Natural killer cell treated with Interleukin-12 subunit alpha and Interleukin-12 subunit beta and Interleukin-15 and Interleukin-18, amount 100 ng/mL, for 72 hours (primary cell): ENCODE data around the gene ODF2L. TPM values are rescaled to one million over a fixed set of nuclear protein-coding genes. Genes with fewer than 3 reads are reported as not detected.

Experiments used
- ATAC-seq, 2 donors: fragments of 150-1000 bp; cut with Tn5 transposase in 1 of 2; sonication (Bioruptor Pico), chemical (Tn5 transposase) in 1 of 2; 2 replicates each; pipeline ENCODE4 v1.10.0; 2021
- DNase-seq: peaks from one replicate; pipeline ENCODE4 v3.0.0; 2022; ENCODE audit warnings: low spot score
- H3K27ac Mint-ChIP-seq, 2 donors: 1 replicate in 1 of 2; 2 replicates in 1 of 2; pipeline ENCODE4 v1.8.0; 2022; ENCODE audit warnings: mixed read lengths in 2 of 2, mild to moderate bottlenecking in 1 of 2, moderate library complexity in 1 of 2
- H3K27me3 Mint-ChIP-seq, 2 donors: 1 replicate in 1 of 2; 2 replicates in 1 of 2; pipeline ENCODE4 v1.8.0; 2022; ENCODE audit warnings: mixed read lengths in 2 of 2
- H3K36me3 Mint-ChIP-seq: one replicate; pipeline ENCODE4 v1.8.0; 2022; ENCODE audit warnings: mixed read lengths
- H3K4me1 Mint-ChIP-seq, 2 donors: 1 replicate in 1 of 2; 2 replicates in 1 of 2; pipeline ENCODE4 v1.8.0; 2022; ENCODE audit warnings: low read depth in 2 of 2, mixed read lengths in 2 of 2, mild to moderate bottlenecking in 1 of 2
- H3K4me3 Mint-ChIP-seq: one replicate; pipeline ENCODE4 v1.8.0; 2022; ENCODE audit warnings: mixed read lengths
- H3K9me3 Mint-ChIP-seq: 2 replicates; pipeline ENCODE4 v1.8.0; 2022; ENCODE audit warnings: mixed read lengths
- total RNA-seq, 2 donors: library from RNA; stranded (reverse); gene quantifications; one replicate each; pipeline ENCODE4 v1.2.3, GENCODE V29; 2022

ODF2L gene
- total RNA-seq, 2 donors from 2014 or later: 35.4 to 36.6 TPM

DNA sequence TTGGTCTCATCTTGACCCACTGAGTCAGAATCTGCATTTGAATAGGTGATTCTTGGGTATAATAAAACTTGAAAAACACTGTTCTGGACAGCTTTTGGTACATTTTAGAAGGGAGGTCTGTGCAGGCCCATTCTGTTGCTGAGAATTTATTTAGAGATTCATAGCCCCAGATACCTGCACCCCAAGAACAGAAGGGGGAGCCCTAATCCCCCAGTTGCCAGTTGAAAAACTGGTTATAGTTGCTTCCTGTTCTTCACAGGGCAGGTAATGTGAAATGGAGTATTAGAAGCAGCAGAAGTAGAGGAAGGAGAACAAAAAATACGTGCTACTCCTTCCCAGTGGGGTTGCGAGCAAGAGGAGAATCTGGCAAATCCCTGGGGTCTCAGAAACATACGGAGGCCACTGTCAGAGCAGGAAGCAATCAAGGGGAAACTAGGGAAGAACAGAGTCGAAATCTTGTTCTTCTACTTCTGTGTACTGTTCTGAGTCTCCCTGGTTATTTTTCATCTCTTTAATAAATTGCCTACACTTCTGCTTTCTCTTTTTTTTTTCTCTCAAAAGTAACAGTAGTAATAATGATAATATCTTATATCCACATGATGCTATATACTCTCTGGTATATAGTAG, 23.3 kb upstream of the ODF2L start:
- H3K27me3 Mint-ChIP-seq: peaks cover 8% of the 10 kb centered on the region in 2 donors
- H3K4me3 Mint-ChIP-seq: no peak overlapping the region
- ATAC-seq (peak; percentile 70 to 82), DNase-seq (no peak)
- peaks cover 5 to 7% of the 10 kb centered on the region in 2 donors for H3K4me1 Mint-ChIP-seq
- no peaks in the 10 kb centered on the region for H3K9me3 Mint-ChIP-seq
- peak overlapping the region in 1 of 2 donors; percentile 79 for H3K27ac Mint-ChIP-seq
- no peaks in the 10 kb centered on the region for H3K36me3 Mint-ChIP-seq

DNA sequence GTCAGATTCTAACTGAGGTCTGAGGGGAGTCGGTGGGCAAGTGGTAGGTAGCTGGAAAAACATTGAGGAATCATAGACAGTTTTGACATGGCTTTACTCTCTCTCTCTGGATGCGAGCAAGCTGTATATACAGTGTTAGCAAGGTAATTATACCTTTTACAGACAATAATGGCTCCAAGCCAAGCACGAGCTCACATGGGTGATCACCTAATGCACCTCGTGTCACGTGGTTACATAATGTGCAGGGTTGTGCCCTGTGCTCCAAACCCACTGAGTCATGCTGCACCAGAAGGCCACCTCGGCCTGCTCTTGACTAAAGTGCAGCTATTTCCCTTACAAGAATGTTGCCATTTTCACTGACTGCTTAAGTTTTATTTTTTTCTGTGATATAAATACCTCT, 20.2 kb upstream of the ODF2L start:
- peaks cover 5 to 7% of the 10 kb centered on the region in 2 donors for H3K4me1 Mint-ChIP-seq
- ATAC-seq (no peak), DNase-seq (no peak)
- H3K27ac Mint-ChIP-seq: peak overlapping the region in 1 of 2 donors; percentile 25
- H3K4me3 Mint-ChIP-seq: no peak overlapping the region
- peaks cover 0 to 3% of the 10 kb centered on the region in 2 donors for H3K27me3 Mint-ChIP-seq
- no peaks in the 10 kb centered on the region for H3K36me3 Mint-ChIP-seq
- H3K9me3 Mint-ChIP-seq: no peaks in the 10 kb centered on the region

DNA sequence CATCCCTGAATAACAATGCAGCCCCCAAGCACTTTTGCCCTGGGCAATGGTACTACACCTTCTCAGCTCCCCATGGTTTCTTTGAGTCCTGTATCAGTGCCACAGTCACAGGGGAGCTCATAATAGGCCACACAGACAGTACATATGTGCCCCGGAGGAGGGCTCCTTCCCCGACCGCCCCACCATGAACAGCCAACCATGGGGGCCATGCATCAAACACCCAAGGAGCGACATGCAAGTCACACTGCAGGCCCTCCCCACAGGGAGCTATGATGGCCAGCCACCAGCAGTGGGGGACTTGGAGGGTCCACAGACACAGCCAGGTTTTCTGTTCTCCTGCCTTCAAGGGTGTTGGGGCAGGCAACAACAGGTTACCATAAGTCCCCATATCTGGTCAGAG, 14.8 kb upstream of the ODF2L start:
- ATAC-seq: no peak
- Mint-ChIP-seq H3K36me3 (no peaks in the 10 kb centered on the region), H3K4me3 (no peak overlapping the region), H3K27ac (no peak overlapping the region), H3K4me1 (no peaks in the 10 kb centered on the region), H3K27me3 (peaks cover 5 to 8% of the 10 kb centered on the region in 2 donors), H3K9me3 (no peaks in the 10 kb centered on the region)
- DNase-seq: no peak

DNA sequence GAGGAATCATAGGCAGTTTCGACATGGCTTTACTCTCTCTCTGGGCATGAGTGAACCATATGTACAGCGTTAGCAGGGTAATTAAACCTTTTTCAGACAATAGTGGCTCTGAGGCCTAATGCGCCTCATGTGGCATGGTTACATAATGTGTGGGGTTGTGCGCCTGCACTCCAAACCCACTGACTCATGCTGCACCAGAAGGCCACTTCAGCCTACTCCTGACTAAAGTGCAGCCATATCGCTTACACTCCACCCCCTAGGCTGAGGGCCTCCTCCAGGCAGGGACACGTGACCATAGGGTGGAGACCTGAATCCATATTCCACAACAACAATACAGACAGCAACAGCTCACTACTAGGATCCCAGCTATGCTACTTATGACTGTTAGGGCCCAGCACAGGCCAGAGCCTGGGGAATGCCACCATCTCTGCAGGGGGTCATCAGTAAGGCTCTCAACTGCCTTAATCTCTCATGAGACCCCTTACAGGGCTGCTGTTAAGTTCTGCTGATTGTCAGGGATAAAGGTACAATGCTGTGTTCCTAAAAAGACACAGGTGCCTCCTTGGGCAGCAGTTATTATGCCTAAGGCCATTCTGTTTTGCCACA, 13.4 kb upstream of the ODF2L start:
- peak in 1 of 2 donors; percentile 21 for ATAC-seq
- no peak overlapping the region for H3K27ac Mint-ChIP-seq

GRCh38 chr1:86396498-86396890, 371 bp upstream of the ODF2L start:
- no peaks in the 10 kb centered on the region for H3K36me3 Mint-ChIP-seq
- H3K4me3 Mint-ChIP-seq: peak overlapping the region; percentile 92
- peak in 1 of 2 donors; percentile 4 for ATAC-seq
- H3K4me1 Mint-ChIP-seq: peaks cover 14 to 19% of the 10 kb centered on the region in 2 donors
- no peak for DNase-seq
- H3K27ac Mint-ChIP-seq: peak overlapping the region; percentile 89 to 91
- H3K27me3 Mint-ChIP-seq: peaks cover 0 to 2% of the 10 kb centered on the region in 2 donors
- no peaks in the 10 kb centered on the region for H3K9me3 Mint-ChIP-seq

More for the DNA sequence above, 13.4 kb upstream of the ODF2L start:
- no peak for DNase-seq
- Mint-ChIP-seq H3K4me3 (no peak overlapping the region), H3K36me3 (no peaks in the 10 kb centered on the region), H3K4me1 (no peaks in the 10 kb centered on the region), H3K27me3 (peaks cover 5 to 8% of the 10 kb centered on the region in 2 donors), H3K9me3 (no peaks in the 10 kb centered on the region)

DNA sequence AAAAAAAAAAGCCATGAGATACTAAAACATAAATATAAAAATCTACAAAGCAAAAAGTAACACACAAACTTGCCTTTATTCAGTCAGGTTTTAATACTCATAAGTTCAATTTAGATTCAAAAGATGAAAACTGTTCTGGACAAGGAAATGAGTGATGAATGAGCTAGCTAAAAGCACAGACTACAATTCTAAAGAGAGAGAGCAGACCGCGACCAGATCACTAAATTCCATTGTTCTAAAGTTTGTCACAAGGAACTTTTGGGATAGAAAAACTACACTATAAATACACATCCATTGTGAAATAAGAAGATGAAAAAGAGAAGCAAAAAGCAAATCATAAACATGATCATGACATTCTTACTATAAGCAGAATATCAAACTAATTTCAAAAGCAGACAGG, 1.7 kb downstream of the ODF2L start:
- Mint-ChIP-seq H3K36me3 (no peaks in the 10 kb centered on the region), H3K9me3 (no peaks in the 10 kb centered on the region), H3K4me3 (peak overlapping the region; percentile 28), H3K4me1 (peaks cover 31 to 37% of the 10 kb centered on the region in 2 donors), H3K27ac (peak overlapping the region in 1 of 2 donors; percentile 78), H3K27me3 (no peaks in the 10 kb centered on the region)
- DNase-seq (no peak), ATAC-seq (no peak)

DNA sequence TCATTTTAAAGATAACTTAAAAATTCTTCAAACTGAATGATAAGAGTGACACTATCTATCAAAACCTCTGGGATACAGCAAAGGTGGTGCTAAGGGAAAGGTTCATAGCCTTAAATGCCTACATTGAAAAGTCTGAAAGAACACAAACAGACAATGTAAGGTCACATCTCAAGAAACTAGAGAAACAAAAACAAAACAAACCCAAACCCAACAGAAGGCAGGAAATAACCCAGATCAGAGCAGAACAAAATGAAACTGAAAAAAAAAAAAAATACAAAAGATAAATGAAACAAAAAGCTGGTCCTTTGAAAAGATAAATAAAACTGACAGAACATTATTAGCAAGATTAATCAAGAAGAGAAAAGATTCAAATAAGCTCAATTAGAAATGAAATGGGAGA, 6.8 kb downstream of the ODF2L start:
- Mint-ChIP-seq H3K4me3 (peak overlapping the region; percentile 86), H3K4me1 (peaks cover 21 to 24% of the 10 kb centered on the region in 2 donors), H3K27me3 (no peaks in the 10 kb centered on the region), H3K9me3 (no peaks in the 10 kb centered on the region), H3K27ac (peak overlapping the region; percentile 91 to 95), H3K36me3 (no peaks in the 10 kb centered on the region)
- ATAC-seq (no peak), DNase-seq (no peak)

DNA sequence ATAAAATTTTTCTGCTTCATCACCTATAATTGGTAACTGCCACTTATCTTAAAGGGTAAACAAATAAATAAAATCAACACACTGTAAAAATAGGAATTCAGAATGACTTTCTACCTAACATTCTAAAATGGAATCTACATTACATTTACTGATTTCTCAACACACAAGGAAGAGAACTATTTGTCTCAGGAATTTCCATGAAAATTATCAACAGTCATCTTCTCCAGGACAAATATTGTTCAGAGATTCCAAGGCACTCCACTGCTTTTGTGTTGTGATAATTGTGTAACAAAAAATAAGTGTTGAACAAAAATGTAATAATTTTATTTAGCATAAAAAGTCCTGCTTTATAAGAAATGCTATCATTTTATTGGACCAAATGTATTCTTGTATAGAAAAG, 7.3 kb downstream of the ODF2L start:
- H3K27ac Mint-ChIP-seq: peak overlapping the region; percentile 91 to 95
- H3K27me3 Mint-ChIP-seq: no peaks in the 10 kb centered on the region
- no peaks in the 10 kb centered on the region for H3K36me3 Mint-ChIP-seq
- peaks cover 20 to 22% of the 10 kb centered on the region in 2 donors for H3K4me1 Mint-ChIP-seq
- ATAC-seq (no peak), DNase-seq (no peak)
- peak overlapping the region; percentile 86 for H3K4me3 Mint-ChIP-seq
- H3K9me3 Mint-ChIP-seq: no peaks in the 10 kb centered on the region

GRCh38 chr1:86387916-86388627, 8.1 kb downstream of the ODF2L start:
- H3K36me3 Mint-ChIP-seq: no peaks in the 10 kb centered on the region
- DNase-seq (no peak), ATAC-seq (no peak)
- no peaks in the 10 kb centered on the region for H3K27me3 Mint-ChIP-seq
- H3K4me1 Mint-ChIP-seq: peaks cover 20 to 22% of the 10 kb centered on the region in 2 donors
- H3K4me3 Mint-ChIP-seq: no peak overlapping the region
- peak overlapping the region in 1 of 2 donors; percentile 95 for H3K27ac Mint-ChIP-seq
- H3K9me3 Mint-ChIP-seq: no peaks in the 10 kb centered on the region

- H3K27me3 Mint-ChIP-seq: no peaks in the 10 kb centered on the region
- no peak for DNase-seq
- no peaks in the 10 kb centered on the region for H3K9me3 Mint-ChIP-seq
- H3K36me3 Mint-ChIP-seq: peaks cover 6% of the 10 kb centered on the region
- H3K4me1 Mint-ChIP-seq: peaks cover 2 to 14% of the 10 kb centered on the region in 2 donors
- peak overlapping the region; percentile 53 for H3K4me3 Mint-ChIP-seq
- peak overlapping the region; percentile 58 to 77 for H3K27ac Mint-ChIP-seq
- peak in 1 of 2 donors; percentile 60 for ATAC-seq
Measured at GRCh38 chr1:86382878-86383277, 13.2 kb downstream of the ODF2L start.

GRCh38 chr1:86381223-86381622, 14.9 kb downstream of the ODF2L start:
- DNase-seq: no peak
- H3K27ac Mint-ChIP-seq: no peak overlapping the region
- no peak overlapping the region for H3K4me3 Mint-ChIP-seq

GRCh38 chr1:86380257-86380861, 15.8 kb downstream of the ODF2L start:
- H3K4me3 Mint-ChIP-seq: no peak overlapping the region
- no peak for DNase-seq

More at GRCh38 chr1:86381223-86381622, 14.9 kb downstream of the ODF2L start:
- no peak for ATAC-seq
- peaks cover 17% of the 10 kb centered on the region for H3K36me3 Mint-ChIP-seq
- peaks cover 2 to 14% of the 10 kb centered on the region in 2 donors for H3K4me1 Mint-ChIP-seq
- no peaks in the 10 kb centered on the region for H3K9me3 Mint-ChIP-seq
- H3K27me3 Mint-ChIP-seq: no peaks in the 10 kb centered on the region

GRCh38 chr1:86378813-86379212, 17.3 kb downstream of the ODF2L start:
- Mint-ChIP-seq H3K4me1 (peaks cover 2 to 14% of the 10 kb centered on the region in 2 donors), H3K27ac (no peak overlapping the region), H3K36me3 (peaks cover 18% of the 10 kb centered on the region), H3K4me3 (no peak overlapping the region), H3K9me3 (no peaks in the 10 kb centered on the region), H3K27me3 (no peaks in the 10 kb centered on the region)
- no peak for DNase-seq
- ATAC-seq: no peak

More at GRCh38 chr1:86380257-86380861, 15.8 kb downstream of the ODF2L start:
- Mint-ChIP-seq H3K27ac (no peak overlapping the region), H3K4me1 (peaks cover 2 to 14% of the 10 kb centered on the region in 2 donors), H3K27me3 (no peaks in the 10 kb centered on the region), H3K9me3 (no peaks in the 10 kb centered on the region), H3K36me3 (peaks cover 18% of the 10 kb centered on the region)
- peak in 1 of 2 donors; percentile 62 for ATAC-seq
